K562 (cell line): ENCODE results near the gene DNASE2. TPM values are rescaled to one million over a fixed set of nuclear protein-coding genes. Genes with fewer than 3 reads are reported as not detected.

ENCODE experiments used
- ATAC-seq: fragments of 200-7000 bp; cut with Tn5 transposase; 3 replicates; pipeline ENCODE4 v1.9.1; 2020; ENCODE audit warnings: moderate library complexity
- BruUV-seq: library from RNA; stranded (reverse); fragments of 400-500 nt; replicated peaks from 2 replicates; lab custom pipeline; 2021; lab: Mats Ljungman, UMichigan
- CTCF ChIA-PET: fragments of 300-600 bp; formaldehyde crosslinking; extraction: SDS; loops from one replicate; lab custom pipeline; 2021; ENCODE audit warnings: low intra/inter-chr PET ratio; lab: Yijun Ruan, JAX
- POLR2A ChIA-PET: fragments of 300-600, 350-650 bp; sonication (Branson Sonifier 250); formaldehyde crosslinking; extraction: SDS; loops from one replicate; lab custom pipeline; 2021; ENCODE audit warnings: antibody characterized with exemption, inconsistent platforms; lab: Yijun Ruan, JAX
- DNase-seq, 4 experiments: peaks; one replicate each; pipeline versions ENCODE4 v3.0.0 to v3.0.0-alpha.2; 2011 to 2018; ENCODE audit warnings: low spot score in 3 of 4, mixed read lengths in 3 of 4; ENCODE audit errors: extremely low read depth in 1 of 4
- FAIRE-seq: peaks from 2 replicates; lab custom pipeline; 2011; peaks lifted over from hg19 to GRCh38; lab: Jason Lieb, UNC
- H2AFZ ChIP-seq: 2 replicates; pipeline ENCODE4 v1.6.0; 2011; ENCODE audit warnings: low read depth, low read length, control low read depth, inconsistent platforms
- H3K27ac ChIP-seq: fragments of 200-600 bp; 3 replicates; pipeline ENCODE4 v1.8.0; 2011; ENCODE audit warnings: low read depth, mild to moderate bottlenecking, control low read depth, inconsistent platforms, low read length, moderate library complexity, mixed read lengths; ENCODE audit errors: extremely low read depth
- H3K27me3 ChIP-seq, 2 experiments: fragments of 300-600 bp in 1 of 2; 2 replicates in 1 of 2; 3 replicates in 1 of 2; pipeline versions ENCODE4 v1.6.0 to v1.8.0; 2011; ENCODE audit warnings: inconsistent platforms in 2 of 2, low read length in 2 of 2, mild to moderate bottlenecking in 1 of 2, mixed read lengths in 1 of 2, moderate library complexity in 1 of 2; ENCODE audit not compliant: control insufficient read depth in 2 of 2, insufficient read depth in 2 of 2
- H3K36me3 ChIP-seq: fragments of 300-600 bp; 3 replicates; pipeline ENCODE4 v1.8.0; 2011; ENCODE audit warnings: mild to moderate bottlenecking, low read length, inconsistent platforms; ENCODE audit not compliant: control insufficient read depth, insufficient read depth
- H3K4me1 ChIP-seq, 2 experiments: fragments of 200-600 bp in 1 of 2; replicated peaks in 1 of 2; 2 replicates in 1 of 2; 3 replicates in 1 of 2; pipeline versions ENCODE4 v1.5.1 to v1.8.0; 2011; ENCODE audit warnings: inconsistent platforms in 2 of 2, low read length in 2 of 2, mild to moderate bottlenecking in 1 of 2, mixed read lengths in 1 of 2, moderate library complexity in 1 of 2; ENCODE audit not compliant: control insufficient read depth in 2 of 2, insufficient read depth in 2 of 2
- H3K4me2 ChIP-seq: 2 replicates; pipeline ENCODE4 v1.6.1; 2011; ENCODE audit warnings: low read length, control low read depth, inconsistent platforms, mixed read lengths; ENCODE audit not compliant: insufficient read depth
- H3K4me3 ChIP-seq: fragments of 200-600 bp; sonication (generic), shearing (Covaris generic); 2 replicates; pipeline ENCODE4 v1.5.1; 2016; ENCODE audit warnings: control low read depth, inconsistent platforms
- H3K79me2 ChIP-seq: fragments of 200-600 bp; 3 replicates; pipeline ENCODE4 v1.8.0; 2011; ENCODE audit warnings: low read length, inconsistent platforms; ENCODE audit not compliant: control insufficient read depth, insufficient read depth
- H3K9ac ChIP-seq, 2 experiments: 2 replicates each; pipeline versions ENCODE4 v1.6.0 to v1.6.1; 2011; ENCODE audit warnings: low read depth in 2 of 2, low read length in 2 of 2, control low read depth in 1 of 2, inconsistent platforms in 1 of 2, mild to moderate bottlenecking in 1 of 2, mixed read lengths in 1 of 2; ENCODE audit not compliant: insufficient read depth in 1 of 2
- H3K9me1 ChIP-seq: one replicate; pipeline ENCODE4 v1.6.0; 2011; ENCODE audit warnings: inconsistent platforms, mild to moderate bottlenecking, low read length, moderate library complexity; ENCODE audit not compliant: control insufficient read depth, insufficient read depth
- H3K9me3 ChIP-seq: replicated peaks from 2 replicates; pipeline ENCODE4 v1.5.1; 2011; ENCODE audit warnings: low read depth, low read length, inconsistent platforms; ENCODE audit not compliant: control insufficient read depth, insufficient read depth
- H4K20me1 ChIP-seq: replicated peaks from 2 replicates; pipeline ENCODE4 v1.6.1; 2011; ENCODE audit warnings: low read length, inconsistent platforms, mixed read lengths; ENCODE audit not compliant: control insufficient read depth, insufficient read depth
- ARNT ChIP-seq, 2 experiments: fragments of 450-650 bp; IDR thresholded peaks; 2 replicates each; pipeline ENCODE4 v1.6.1; 2016; ENCODE audit warnings: mild to moderate bottlenecking in 1 of 2
- CTBP1 ChIP-seq: fragments of 450-650 bp; IDR thresholded peaks from 2 replicates; pipeline ENCODE4 v1.6.1; 2016; ENCODE audit warnings: borderline replicate concordance
- HBP1 ChIP-seq: fragments of 450-650 bp; formaldehyde crosslinking; IDR thresholded peaks from 2 replicates; pipeline ENCODE4 v1.4.0; 2022; ENCODE audit warnings: missing genetic modification characterization
- KLF6 ChIP-seq: fragments of 250-450 bp; sonication (Bioruptor Pico); IDR thresholded peaks from 2 replicates; pipeline ENCODE4 v1.4.0; 2020; ENCODE audit warnings: mild to moderate bottlenecking, moderate library complexity, borderline replicate concordance
- MCM5 ChIP-seq: fragments of 450-650 bp; IDR thresholded peaks from 2 replicates; pipeline ENCODE4 v1.6.1; 2016; ENCODE audit warnings: low read depth
- XRCC5 ChIP-seq: fragments of 200-400 bp; formaldehyde crosslinking; IDR thresholded peaks from 2 replicates; pipeline ENCODE4 v1.6.1; 2017; ENCODE audit warnings: low read depth, mild to moderate bottlenecking, low read length
- ZBTB8A ChIP-seq: fragments of 450-650 bp; IDR thresholded peaks from 2 replicates; pipeline ENCODE4 v1.6.1; 2018; ENCODE audit warnings: mild to moderate bottlenecking, moderate library complexity; ENCODE audit not compliant: partially characterized antibody
- ZNF134 ChIP-seq: fragments of 250-450 bp; sonication (Bioruptor Pico); conservative IDR thresholded peaks from 2 replicates; pipeline ENCODE4 v1.4.0; 2020
- ZNF24 ChIP-seq: fragments of 450-650 bp; IDR thresholded peaks from 2 replicates; pipeline ENCODE4 v1.6.1; 2016
- ZNF395 ChIP-seq: fragments of 200-800 bp; sonication (Bioruptor generic); IDR thresholded peaks from 2 replicates; pipeline ENCODE4 v1.6.1; 2017; ENCODE audit warnings: missing genetic modification characterization, missing compliant biosample characterization
- ZNF609 ChIP-seq: sonication (generic); formaldehyde crosslinking; IDR thresholded peaks from 2 replicates; pipeline ENCODE4 v1.8.1; 2023; ENCODE audit warnings: missing genetic modification reagents, mild to moderate bottlenecking, borderline replicate concordance
- ZNF740 ChIP-seq, 3 experiments: fragments of 200-800 bp in 1 of 3; sonication (Bioruptor generic) in 1 of 3; sonication (generic) in 1 of 3; formaldehyde crosslinking in 1 of 3; IDR thresholded peaks; 2 replicates each; pipeline versions ENCODE4 v1.6.1 to v1.8.0; 2016 to 2022; ENCODE audit warnings: mild to moderate bottlenecking in 2 of 3, missing compliant biosample characterization in 2 of 3, missing genetic modification characterization in 2 of 3, missing genetic modification reagents in 1 of 3
- ZNF764 ChIP-seq: fragments of 250-450 bp; sonication (Bioruptor Pico); IDR thresholded peaks from 2 replicates; pipeline ENCODE4 v1.4.0; 2020; ENCODE audit warnings: low read depth, mild to moderate bottlenecking, moderate library complexity
- WGBS: fragments of 100-300 bp; shearing (Covaris generic); methylation state at CpG from one replicate; pipeline ENCODE4 v1.1.6; 2016; ENCODE audit warnings: low coverage, mixed read lengths; ENCODE audit not compliant: insufficient coverage; ENCODE audit errors: missing lambda C conversion rate; 5-methylcytosine and 5-hydroxymethylcytosine counted together
- in situ Hi-C: fragments of 300-500 bp; cut with MboI; formaldehyde crosslinking; loops from 4 replicates; pipeline ENCODE4 v1.15.0; 2018; ENCODE audit warnings: inconsistent platforms, mixed read lengths
- intact Hi-C: fragments of 100-400 bp; cut with micrococcal nuclease; formaldehyde crosslinking; loops from 2 replicates; pipeline ENCODE4 v1.14.2; 2022
- polyA plus RNA-seq, 8 experiments: library from polyadenylated mRNA; depleted of rRNA in 4 of 8; stranded (reverse) in 5 of 8; unstranded in 3 of 8; fragments of >200 nt; fragmentation: Nextera tagmentation in 2 of 8; fragmentation: Illumina TruSeq in 1 of 8; extraction: Ambion mirVana in 2 of 8; extraction: Trizol in 1 of 8; gene quantifications; 2 replicates each; pipeline versions ENCODE4 v1.2.1 to v1.2.3, GENCODE V29; 2011 to 2014; ENCODE audit warnings: inconsistent platforms in 1 of 8, missing spikeins in 1 of 8
- total RNA-seq, 7 experiments: library from RNA; depleted of rRNA in 6 of 7; stranded (reverse); fragments of >200 nt in 6 of 7; fragmentation: Illumina TruSeq in 2 of 7; extraction: Trizol in 2 of 7; gene quantifications; 2 replicates each; pipeline versions ENCODE4 v1.2.1 to v1.2.3, GENCODE V29; 2011 to 2021; ENCODE audit warnings: low replicate concordance in 1 of 7

Gene DNASE2
- total and polyA plus RNA-seq, 9 of the 15 experiments (the other 6 are each of a cell fraction or from before 2014, with no cell fraction given): 4.4 to 27.0 (median 20.2) TPM

- in situ Hi-C loops (no loop called here), intact Hi-C loops (loop anchor here (5.0 kb wide), 1 partner anchor 51 kb away; the partner anchor contains the start of gene KLF1)
- H3K4me3 ChIP-seq: no peak overlapping the region
- no TSS peak for BruUV-seq
- H3K9me1 ChIP-seq: no peaks in the 10 kb centered on the region
- peaks cover 2% of the 10 kb centered on the region; the same call in 1 of the 3 replicates for H3K36me3 ChIP-seq
- H3K79me2 ChIP-seq: peaks cover 14% of the 10 kb centered on the region
- FAIRE-seq: no peak
- no peak overlapping the region for H3K4me2 ChIP-seq
- WGBS: 8% methylated on average over 6 of the region's 6 CpGs
- DNase-seq: no peak
- peak overlapping the region; percentile 24; the same call in 2 of the 3 replicates for H3K27ac ChIP-seq
- CTCF ChIA-PET: interaction anchor here (0.6 kb wide), 1 partner anchor 189 kb away, joined by 3 read pairs; no protein-coding TSS in a partner anchor
- no peak overlapping the region for H3K9ac ChIP-seq
- ATAC-seq: no peak
- H4K20me1 ChIP-seq: peaks cover 20% of the 10 kb centered on the region
- POLR2A ChIA-PET: no interaction called here
- H3K27me3 ChIP-seq: no peaks in the 10 kb centered on the region; a peak in 1 of 5 replicates
- H3K9me3 ChIP-seq: no peaks in the 10 kb centered on the region
- peak overlapping the region; percentile 9; the same call in 1 of the 2 replicates for H2AFZ ChIP-seq
- peaks cover 48 to 67% of the 10 kb centered on the region in 2 experiments for H3K4me1 ChIP-seq
- no peak for TF ChIP-seq KLF6 (CRISPR knock-in tag)
- TF ChIP-seq ZNF609 (CRISPR knock-in tag): 0 out of 2 replicates have a peak, but pooled peaks have one; percentile 7
- TF ChIP-seq CTBP1: 0 out of 2 replicates have a peak, but pooled peaks have one; percentile 5
- no peak for TF ChIP-seq HBP1 (CRISPR knock-in tag)
- TF ChIP-seq ZNF134 (CRISPR knock-in tag): no peak
- no peak for TF ChIP-seq ZNF764
- no peak for TF ChIP-seq ZBTB8A
- TF ChIP-seq ZNF24: peak; percentile 70; the same call in 1 of the 2 replicates
- TF ChIP-seq ZNF740 (CRISPR knock-in tag; IDR thresholded peaks at IDR 0.05): 0 out of 2 replicates have a peak, but pooled peaks have one; percentile 38
- TF ChIP-seq ZNF740 (tag; IDR thresholded peaks at IDR 0.05): no peak
- no peak for TF ChIP-seq XRCC5
- 0 out of 2 replicates have a peak, but pooled peaks have one; percentile 32 for TF ChIP-seq ZNF395 (CRISPR knock-in tag)
- peak in 1 of 2 experiments; percentile 43; a peak in 1 of 4 replicates for TF ChIP-seq ARNT (IDR thresholded peaks at IDR 0.05)
- no peak for TF ChIP-seq MCM5
Measured at GRCh38 chr19:12836529-12836863, 44.8 kb downstream of the DNASE2 start.
